ENCODE measurements around the gene DNAJC13.

DNA sequence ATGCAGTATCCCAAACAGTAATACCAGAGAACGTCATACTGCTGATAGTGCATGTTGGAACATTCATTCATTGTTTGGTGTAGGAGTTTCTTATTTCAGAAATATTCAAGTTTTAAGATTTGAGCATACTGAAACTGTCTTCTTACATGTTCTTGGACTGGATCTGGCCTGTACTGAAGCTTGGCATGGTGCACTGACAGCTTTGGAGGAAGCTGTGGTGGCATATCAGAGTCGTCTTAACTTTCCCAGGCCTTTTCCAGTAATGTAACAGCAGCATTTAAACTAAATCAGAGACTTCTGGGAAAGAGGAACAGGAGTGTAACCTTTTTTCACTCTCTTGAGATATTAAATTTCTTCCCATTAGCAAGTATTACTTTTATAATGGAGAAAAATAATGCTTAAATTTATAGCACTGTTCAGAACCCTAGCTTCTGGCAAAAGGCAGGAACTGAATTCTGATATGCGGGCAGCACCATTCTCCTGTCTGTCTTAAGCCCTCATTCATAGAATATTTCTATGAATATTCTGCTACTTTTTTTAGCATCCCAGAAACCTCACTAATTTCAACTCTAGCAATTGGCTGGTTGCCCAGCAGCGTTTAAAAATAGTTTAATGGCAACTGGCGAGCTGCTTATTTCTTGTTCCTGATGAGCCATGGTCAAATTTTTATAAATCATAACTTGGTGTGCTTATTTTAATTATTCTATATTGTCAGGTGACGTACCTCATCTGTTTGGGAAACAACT lies 31.1 kb downstream of the DNAJC13 start:
- TF ChIP-seq, protein P1, sequence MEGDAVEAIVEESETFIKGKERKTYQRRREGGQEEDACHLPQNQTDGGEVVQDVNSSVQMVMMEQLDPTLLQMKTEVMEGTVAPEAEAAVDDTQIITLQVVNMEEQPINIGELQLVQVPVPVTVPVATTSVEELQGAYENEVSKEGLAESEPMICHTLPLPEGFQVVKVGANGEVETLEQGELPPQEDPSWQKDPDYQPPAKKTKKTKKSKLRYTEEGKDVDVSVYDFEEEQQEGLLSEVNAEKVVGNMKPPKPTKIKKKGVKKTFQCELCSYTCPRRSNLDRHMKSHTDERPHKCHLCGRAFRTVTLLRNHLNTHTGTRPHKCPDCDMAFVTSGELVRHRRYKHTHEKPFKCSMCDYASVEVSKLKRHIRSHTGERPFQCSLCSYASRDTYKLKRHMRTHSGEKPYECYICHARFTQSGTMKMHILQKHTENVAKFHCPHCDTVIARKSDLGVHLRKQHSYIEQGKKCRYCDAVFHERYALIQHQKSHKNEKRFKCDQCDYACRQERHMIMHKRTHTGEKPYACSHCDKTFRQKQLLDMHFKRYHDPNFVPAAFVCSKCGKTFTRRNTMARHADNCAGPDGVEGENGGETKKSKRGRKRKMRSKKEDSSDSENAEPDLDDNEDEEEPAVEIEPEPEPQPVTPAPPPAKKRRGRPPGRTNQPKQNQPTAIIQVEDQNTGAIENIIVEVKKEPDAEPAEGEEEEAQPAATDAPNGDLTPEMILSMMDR (IDR thresholded peaks at IDR 0.05 in 4 of 5, conservative IDR thresholded peaks at IDR 0.05 in 1 of 5) = no peak
- no peak for TF ChIP-seq POLR2A (IDR thresholded peaks at IDR 0.05)

Measured in gastrocnemius medialis (tissue), 4 donors.